A549 (cell line): ENCODE data around the gene KCTD18.

Source experiments
- BCL3 ChIP-seq: fragments of >200 bp; sonication (Bioruptor Twin); formaldehyde crosslinking; IDR thresholded peaks from 3 replicates; pipeline ENCODE4 v1.6.1; 2016
- BHLHE40 ChIP-seq: IDR thresholded peaks from 2 replicates; pipeline ENCODE4 v1.6.1; 2012; ENCODE audit warnings: low read depth, low read length, inconsistent platforms
- CEBPB ChIP-seq, 2 experiments: fragments of >200 bp in 1 of 2; sonication (Bioruptor Twin) in 1 of 2; formaldehyde crosslinking in 1 of 2; IDR thresholded peaks; 2 replicates each; pipeline ENCODE4 v1.6.1; 2012 to 2016
- CTCF ChIP-seq: fragments of >200 bp; sonication (Bioruptor Twin); formaldehyde crosslinking; IDR thresholded peaks from 3 replicates; pipeline ENCODE4 v1.5.1; 2016
- ESRRA ChIP-seq: fragments of 150-350 bp; IDR thresholded peaks from 2 replicates; pipeline ENCODE4 v1.6.1; 2014; ENCODE audit warnings: mild to moderate bottlenecking, low read length, borderline replicate concordance
- POLR2A ChIP-seq: IDR thresholded peaks from 2 replicates; pipeline ENCODE4 v1.6.1; 2012; ENCODE audit warnings: mild to moderate bottlenecking, low read length
- RCOR1 ChIP-seq: fragments of 150-350 bp; IDR thresholded peaks from 2 replicates; pipeline ENCODE4 v1.6.1; 2014; ENCODE audit warnings: antibody characterized with exemption, low read length, low read depth
- SMC3 ChIP-seq: fragments of >200 bp; sonication (Bioruptor Twin); formaldehyde crosslinking; IDR thresholded peaks from 3 replicates; pipeline ENCODE4 v1.6.1; 2018; ENCODE audit warnings: inconsistent platforms
- SREBF2 ChIP-seq: fragments of 450-650 bp; IDR thresholded peaks from 2 replicates; pipeline ENCODE4 v1.6.1; 2014; ENCODE audit warnings: mild to moderate bottlenecking, moderate library complexity
- USF2 ChIP-seq: fragments of 450-650 bp; IDR thresholded peaks from 2 replicates; pipeline ENCODE4 v1.6.1; 2014; ENCODE audit warnings: antibody characterized with exemption

GRCh38 chr2:200467806-200468681 is 41.8 kb downstream of the KCTD18 start:
- TF ChIP-seq CTCF (no peak), SMC3 (no peak), POLR2A (no peak), USF2 (no peak), RCOR1 (no peak), BCL3 (no peak), SREBF2 (no peak), CEBPB (IDR thresholded peaks at IDR 0.05) (no peak), BHLHE40 (no peak), ESRRA (no peak)
